GM19328 (cell line): ENCODE results near the gene C20orf202.

Experiments
- ATAC-seq: cut with Tn5 transposase; IDR thresholded peaks from one replicate; pipeline ENCODE4 v1.9.1; 2021; ENCODE audit warnings: mild to moderate bottlenecking, moderate library complexity; ENCODE audit not compliant: unreplicated experiment

The C20orf202 gene

DNA sequence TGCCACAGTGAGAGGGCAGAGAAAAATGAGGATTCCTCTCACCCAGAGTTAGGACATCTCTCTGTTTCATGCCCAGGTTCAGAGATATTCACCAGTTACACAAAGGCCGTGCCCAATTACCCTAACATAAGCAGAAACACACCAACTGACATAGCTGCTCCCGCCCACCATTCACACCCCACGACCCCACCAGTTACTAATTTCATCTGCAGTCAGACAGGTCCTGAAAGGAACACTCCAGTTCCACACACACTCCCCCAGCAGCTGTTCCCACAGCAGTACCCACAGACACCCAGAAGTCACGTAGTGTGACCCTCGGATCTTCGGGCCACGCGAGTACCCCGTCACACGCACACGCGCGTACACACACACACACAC, 19.0 kb upstream of the C20orf202 start:
- ATAC-seq: no peak

DNA sequence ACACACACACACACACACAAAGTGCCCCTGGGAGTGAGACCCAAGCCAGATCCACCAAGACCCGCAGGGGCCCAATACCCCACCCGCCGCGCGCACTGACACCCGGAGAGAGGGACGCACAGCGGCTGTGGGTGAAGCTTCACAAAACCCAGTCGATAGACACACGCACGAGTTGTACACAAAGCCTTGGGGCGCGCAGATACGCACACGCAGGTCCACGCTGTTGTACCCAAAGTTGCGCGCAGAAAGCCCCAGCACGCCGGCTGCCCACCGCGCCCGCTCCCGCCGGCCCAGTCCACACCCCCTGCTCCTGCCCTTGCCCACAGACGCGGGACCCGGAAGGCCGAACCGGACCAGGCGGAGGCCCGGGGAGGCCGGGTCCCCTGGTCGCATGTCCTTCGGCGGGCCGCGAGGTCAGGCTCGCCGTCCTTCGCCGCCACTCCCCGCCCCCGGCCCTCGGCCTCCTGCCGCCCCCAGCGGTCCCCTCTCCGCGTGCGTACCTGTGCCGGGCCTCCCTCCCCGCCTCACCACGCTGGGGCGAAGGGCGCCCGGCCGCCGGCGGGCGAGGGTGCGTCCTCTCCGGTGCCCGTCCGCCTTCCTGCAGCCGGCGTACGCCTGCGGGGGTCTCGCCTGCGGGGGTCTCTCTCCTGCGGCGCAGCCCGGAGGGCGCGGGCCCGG, 18.5 kb upstream of the C20orf202 start, which contains the start of gene TMEM74B:
Gene TMEM74B (minus strand): TSS at position 344 of the 678 bp plus-strand sequence. CDS start 1,180 bp downstream, outside the sequence.
- ATAC-seq: no peak

DNA sequence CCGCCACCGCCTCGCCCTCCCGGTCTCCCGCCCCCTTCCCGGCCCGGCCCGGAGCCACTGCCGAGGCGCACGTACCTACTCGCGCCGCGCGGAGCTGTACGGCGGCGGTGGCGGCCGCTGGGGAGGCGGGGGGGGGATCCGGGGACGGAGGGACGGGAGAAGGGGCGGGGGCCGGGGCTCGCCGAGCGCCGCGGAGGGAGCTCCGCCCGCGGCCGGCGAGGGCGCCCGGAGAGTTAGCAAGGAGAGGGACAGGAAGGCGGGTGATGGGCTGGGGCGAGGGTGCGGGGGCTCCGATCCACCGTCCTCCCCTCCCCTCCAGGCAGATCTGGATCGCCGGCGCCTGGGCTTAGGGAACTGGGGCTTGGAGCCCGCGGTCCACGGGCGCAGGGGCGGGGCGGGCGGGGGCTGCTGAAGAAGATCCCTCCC, 17.9 kb upstream of the C20orf202 start:
- ATAC-seq: no peak

DNA sequence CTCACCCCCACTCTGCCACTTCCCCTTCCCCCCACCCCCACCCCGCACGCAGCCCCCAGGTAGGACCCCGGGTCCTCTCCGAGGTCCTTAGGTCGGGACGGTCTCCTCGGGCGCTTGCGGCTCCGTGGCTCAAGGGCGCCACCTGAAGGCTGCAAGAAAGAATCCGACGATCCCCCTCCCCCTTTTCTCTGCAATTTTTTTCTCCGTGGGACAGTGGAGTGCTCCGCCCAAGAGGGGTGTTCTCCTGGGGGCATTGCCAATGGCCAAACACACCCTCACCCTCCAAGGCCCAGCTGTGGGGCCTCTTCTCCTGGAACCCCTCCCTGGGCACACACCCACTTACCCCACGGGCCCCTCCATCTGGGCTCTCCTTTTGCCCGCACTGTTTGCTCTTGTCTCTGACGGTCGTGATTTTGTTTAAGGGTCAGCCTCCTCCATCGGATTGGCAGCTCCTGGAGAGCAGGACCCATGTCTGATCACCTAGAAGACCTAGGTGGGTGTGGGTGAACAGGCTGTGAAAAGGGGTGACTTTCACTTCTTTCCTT, 17.4 kb upstream of the C20orf202 start:
- ATAC-seq: no peak

DNA sequence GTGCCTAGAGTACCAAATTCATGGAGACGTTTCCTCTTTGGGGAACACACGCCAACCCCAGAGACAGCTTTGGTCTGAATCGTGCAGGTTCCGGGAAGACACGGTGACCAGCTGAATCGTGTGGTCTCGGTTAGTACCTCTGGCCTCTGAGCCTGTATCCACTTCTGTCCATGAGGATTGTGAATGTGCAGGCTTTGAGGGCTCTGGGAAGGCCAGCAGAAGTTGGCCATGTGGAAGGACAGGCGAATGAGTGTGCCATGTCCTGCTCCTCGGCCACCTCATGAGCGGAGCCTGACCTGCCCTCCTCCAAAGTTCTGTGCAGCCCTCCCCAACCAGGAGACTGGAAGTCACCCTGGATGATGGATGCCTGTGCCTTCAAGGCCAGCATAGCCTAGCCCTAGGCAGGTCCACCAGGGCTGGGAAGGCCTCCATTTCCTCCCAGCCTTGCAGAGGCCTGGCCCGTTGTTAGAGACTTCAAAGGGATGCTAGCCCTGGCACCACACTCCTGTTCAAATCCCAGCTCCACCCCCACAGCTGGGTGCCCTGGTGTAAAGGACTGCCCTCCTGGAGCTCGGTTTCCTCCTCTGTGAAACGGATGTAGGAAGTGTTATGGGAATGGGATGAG, 16.8 kb upstream of the C20orf202 start:
- ATAC-seq: no peak

DNA sequence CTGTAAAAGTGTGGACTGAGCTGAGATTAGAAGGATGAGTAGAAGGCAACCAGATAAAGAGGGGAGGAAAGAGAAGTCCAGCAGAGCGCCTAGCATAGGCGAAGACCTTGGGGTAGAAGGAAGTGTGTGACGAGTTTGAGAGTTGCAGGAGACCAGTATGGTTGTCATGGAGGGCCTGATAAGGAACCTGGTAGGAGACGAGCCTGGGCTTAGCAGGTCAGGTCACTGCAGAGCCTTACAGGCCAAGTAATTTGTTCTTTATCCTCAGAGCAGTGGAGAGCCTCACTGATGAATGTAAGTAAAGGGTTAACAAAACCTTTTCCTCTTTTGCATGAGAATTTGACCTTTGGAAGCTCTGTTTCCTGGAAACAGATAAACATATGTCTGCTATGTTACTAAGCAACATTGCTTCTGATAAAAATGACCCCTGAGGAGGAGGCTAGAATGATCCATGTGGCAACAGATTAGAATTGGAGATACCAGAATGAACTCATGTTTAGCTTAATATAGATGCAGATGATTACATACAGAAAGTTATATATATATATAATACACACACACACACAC, 15.6 kb upstream of the C20orf202 start:
- no peak for ATAC-seq

DNA sequence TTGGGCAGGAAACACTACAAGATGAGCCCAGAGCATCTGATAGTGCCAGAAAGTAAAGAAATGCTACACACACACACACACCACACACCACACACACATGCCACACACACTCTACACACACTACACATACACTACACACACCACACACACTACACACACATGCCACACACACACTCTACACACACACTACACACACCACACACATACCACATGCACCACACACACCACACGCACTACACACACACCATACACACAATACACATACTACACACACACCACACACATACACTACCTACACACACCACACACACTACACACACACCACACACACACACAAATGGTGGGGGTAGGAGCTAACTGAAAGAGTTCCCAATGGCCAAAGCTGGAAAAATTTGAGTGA, 14.9 kb upstream of the C20orf202 start:
- no peak for ATAC-seq

DNA sequence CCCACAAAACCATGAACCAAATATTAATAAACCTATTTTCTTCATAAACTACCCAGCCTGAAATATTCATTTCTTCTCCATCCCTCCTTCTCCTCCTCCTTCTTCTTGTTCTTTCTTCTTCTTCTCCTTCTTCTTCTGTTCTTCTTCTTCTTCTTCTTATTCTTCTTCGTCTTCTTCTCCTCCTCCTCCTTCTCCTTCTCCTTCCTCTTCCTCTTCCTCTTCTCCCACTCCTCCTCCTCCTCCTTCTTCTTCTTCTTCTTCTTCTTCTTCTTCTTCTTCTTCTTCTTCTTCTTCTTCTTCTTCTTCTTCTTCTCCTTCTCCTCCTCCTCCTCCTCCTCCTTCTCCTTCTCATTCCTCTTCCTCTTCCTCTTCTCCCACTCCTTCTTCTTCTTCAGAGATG, 13.4 kb upstream of the C20orf202 start:
- ATAC-seq: no peak

DNA sequence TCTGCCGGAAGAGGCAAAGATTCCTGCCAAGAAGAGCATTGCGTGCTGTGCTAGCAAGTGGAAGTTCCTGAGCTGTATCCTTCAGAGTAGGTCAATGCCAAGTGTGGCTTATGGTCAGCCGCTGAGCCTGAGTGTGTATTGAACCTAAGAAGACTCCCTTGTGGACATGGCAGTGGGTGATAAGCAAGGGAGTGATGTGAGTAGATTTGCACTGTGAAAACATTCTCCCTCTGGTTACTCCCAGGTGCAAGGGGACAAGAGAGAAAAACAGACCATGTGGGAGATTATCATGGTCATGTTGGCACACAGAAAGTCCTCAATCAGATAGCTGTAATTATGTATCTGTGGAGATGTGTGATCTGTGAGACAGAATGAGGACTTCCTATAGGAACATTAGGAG, 12.4 kb upstream of the C20orf202 start:
- ATAC-seq: no peak

DNA sequence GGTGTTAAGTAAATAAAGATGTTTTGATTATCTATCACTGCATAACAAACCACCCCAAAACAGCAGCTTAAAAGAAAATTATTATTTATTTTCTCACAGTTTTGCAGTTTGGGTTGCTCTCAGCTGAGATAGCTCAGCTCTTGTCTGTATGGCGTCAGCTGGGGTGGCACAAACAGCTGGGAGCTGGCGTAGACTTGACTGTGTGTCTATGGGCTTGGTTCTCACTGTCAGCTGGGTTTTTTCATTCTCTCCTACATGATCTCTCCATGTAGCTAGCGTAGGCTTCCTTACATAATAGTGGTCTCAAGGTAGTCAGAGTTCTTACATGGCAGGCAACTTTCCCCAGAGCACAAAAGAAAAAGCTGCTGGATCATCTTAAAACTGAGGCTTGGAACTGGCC, 12.0 kb upstream of the C20orf202 start:
- no peak for ATAC-seq

DNA sequence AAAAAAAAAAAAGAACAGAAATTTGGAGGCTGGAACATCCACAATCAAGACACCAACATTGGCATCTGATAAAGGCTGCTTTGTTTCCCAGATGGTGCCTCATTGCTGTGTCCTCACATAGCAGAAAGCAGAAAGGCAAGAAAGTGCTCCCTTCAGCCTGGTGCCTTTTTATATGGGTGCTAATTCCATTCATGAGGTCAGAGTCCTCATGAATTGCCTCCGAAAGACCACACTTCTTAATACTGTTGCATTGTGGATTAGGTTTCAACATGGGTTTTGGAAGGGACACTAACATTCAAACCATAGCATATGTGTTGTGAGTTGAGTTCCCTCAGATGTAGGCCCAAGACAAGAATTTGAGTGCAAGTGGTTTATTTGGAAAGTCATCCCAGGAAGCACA, 8.0 kb upstream of the C20orf202 start:
- ATAC-seq: no peak

DNA sequence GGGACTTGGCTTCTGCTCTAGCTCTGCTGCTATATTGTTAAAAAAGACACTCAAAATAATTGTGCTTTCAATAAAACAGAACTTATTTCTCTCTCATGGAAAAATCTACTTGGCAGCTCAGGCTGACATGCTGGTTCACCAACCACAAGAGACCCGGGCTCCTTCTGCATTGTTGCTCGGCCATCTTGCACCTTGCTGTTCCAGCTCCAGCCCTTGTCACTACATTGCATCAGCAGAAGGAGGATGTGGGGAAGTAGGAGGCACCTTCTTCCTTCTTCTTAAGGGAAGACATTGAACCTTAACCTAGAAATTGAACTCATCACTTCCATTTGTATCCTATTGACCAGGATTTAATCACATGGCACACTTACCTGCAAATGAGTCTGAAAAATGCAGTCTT, 6.6 kb upstream of the C20orf202 start:
- ATAC-seq: no peak

DNA sequence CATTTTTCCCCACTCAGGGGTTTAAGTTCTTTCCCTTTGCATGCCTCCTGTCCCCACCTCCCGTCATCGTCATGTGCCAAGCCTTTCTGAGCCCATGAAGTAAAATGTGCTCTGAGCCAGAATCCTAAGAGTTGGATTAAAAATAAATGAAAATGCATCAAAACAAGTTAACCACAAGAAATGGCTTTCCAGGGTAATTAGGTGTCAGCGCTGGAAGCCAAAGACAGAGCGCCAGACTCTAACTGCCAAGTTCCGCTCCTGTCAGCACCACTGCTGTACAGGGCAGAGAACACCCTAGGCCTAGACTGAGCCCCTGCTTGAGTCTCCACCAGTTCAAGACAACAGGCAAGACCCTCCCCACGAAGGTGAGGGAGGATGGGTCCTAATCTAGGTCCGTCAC, 5.5 kb upstream of the C20orf202 start:
- ATAC-seq: no peak

DNA sequence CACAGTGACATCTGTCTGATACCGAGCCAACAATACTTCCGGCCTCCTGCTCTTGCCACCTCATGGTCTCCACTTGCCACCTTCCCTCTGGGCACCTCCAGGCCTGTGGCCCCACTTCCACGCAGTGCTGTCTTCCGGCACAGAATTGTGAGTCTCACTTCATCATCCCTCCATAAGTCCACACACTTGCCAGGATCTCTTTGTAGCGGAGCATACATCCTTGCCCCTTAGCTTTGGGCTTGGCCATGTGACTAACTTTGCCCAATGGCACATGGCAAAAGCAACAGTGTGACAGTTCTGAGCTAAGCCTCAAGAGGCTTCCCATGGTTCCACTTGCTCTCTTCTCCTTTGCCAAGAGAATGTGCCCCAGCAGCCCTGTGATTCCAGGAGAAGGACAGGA, 4.5 kb upstream of the C20orf202 start:
- no peak for ATAC-seq

DNA sequence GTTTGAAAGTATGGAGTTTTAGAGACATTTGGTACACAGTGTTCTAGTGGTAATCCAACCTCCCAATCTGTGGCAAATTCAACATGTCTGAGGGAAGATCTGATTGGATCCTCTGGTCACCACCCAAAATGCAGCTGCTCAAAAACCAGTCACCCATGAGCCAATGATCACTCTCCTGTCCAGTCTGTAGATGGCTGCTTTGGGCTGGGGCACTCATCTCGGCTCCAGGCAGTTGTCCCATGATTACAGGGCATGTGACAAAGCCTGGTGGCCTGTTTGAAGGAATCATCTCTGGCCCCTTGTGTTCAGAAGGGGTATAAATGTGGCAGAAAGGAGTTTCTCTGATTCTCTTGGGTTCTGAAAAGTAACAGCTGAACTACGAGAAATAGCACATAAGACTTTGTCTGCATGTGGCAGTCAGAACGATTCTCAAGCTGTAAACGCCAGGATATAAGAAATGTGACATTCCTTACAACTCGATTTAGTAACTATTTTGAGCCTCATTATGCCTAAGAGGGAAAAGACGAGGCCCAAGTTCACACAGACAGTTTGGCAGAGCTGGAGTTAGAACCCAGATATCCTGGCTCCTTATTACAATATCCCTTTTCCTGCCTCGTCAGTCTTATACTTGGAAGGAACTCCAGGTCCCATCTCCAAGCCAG, 3.9 kb upstream of the C20orf202 start:
- no peak for ATAC-seq

DNA sequence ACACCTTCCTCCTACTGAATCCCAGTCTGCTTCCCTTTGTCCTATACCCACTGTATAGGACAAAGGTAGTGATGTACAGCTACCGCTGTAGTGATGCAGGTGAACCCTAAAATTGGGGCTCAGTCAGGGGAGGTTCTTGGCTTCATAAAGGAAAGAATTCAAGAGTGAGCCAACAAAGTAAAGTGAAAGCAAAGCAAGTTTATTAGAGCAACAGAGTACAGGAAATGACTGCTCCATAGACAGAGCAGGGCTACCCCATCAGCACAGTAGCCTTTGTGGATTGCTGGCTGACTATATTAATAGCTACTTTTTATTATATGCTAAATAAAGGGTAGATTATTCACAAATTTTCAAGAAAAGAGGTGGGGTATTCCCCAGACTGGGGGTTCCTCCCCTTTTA, 3.3 kb upstream of the C20orf202 start:
- no peak for ATAC-seq

DNA sequence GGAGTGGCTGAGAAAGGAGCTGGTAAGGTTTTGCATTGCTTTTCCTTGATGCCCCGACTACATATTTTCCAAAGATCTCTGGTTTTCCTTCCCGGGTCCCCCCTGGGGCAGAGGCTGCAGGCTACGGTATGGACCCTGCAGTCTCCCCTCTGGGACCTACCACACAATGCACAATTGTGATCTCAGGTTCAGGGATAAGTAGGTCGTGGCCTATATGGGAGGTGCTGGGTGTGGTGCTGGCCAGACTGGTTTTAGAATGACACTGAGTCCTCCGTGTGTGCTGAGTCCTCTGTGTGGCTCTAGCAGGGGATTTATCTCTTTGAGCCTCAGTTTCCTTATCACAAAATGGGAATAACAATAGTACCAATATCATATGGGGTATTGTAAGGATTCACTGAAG, 376 bp downstream of the C20orf202 start:
- ATAC-seq: no peak

DNA sequence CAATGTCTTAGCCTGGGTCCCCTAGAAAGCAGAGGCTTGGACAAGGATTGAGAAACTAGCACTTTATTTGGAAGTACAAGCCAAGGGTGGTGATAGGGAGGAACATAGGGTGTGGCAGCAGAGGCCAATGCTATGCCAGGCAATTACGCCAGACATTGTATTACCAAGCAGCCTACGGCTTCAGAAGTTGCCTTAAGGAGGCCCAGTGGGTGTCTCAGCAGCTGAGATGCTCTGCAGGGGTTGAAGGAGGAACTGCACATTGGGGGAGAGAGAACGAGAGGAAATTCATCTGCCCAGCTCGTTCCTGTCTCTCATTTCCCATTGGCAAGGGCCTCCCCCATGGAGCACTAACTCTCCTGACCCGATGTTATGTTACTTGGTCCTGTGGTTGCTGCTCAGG, 859 bp downstream of the C20orf202 start:
- no peak for ATAC-seq

DNA sequence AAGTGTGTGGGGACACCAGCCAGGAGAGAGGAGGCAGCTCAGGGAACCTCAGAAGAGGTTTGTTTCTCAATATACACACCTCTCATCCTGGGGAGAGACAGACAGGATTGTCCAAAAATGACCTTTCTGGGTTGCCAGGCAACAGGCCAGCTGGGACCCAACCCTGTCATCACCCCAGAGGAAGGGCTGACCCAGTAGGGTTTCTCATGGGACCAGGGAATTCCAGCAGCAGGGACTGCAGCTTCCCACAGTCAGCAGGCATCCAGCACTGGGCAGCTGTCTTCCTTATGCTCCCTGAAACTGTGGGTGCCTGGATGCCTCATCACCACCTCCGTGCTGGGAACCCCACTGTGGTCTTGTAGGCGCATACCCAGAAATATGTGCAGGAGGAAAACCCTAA, 1.3 kb downstream of the C20orf202 start:
- no peak for ATAC-seq

DNA sequence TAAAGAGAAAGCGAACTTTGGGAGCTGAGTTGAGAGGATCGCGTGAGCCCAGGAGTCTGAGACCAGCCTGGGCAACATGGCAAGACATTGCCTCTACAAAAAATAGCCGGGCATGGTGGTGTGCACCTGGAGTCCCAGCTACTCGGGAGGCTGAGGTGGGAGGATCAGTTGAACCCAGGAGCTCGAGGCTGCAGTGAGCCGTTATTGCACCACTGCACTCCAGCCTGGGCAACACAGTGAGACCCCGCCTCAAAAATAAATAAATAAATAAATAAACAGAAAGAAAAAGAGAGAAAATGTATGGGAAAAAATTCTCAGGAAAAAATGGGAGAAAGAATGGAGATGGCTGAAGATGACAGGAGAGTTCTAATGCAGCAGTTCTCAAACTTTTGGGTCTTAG, 2.5 kb downstream of the C20orf202 start:
- no peak for ATAC-seq

DNA sequence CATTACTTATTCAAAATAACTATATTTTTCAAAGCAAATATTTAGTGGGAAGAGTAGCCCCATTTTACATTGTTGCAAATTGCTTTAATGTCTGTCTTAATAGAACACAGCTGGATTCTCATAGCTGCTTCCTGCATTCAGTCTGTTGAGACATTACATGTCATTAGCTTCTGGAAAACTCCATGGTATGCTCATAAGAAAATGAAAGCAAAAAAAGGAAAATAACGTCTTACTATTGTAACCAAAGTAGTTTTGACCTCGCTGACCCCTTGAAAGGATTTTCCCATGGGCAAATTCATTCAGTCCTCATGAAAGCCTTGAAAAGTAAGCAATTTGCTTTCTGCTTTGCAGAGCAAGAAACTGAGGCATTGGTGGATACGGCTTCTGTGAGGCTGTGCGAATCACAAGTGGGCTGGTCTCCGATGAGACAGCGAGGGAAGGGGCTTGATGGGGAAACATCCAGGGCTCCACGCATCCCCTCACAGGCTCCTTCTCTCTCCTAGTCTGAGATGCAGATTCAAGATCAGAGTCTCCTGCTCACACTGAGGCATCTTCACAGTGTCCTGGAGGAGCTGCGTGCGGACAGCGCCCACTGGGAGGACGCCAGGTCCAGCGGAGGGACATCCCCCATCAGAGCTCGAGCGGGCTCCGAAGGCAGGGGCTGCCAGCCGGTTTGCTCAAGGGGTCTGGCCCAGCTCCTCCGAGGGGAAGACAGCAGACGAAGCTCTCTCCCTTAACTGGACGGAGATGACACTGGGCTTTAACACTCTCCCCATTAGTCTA, 3.3 kb downstream of the C20orf202 start:
- no peak for ATAC-seq
